OCI-M2 (cell line): ENCODE results near the gene COL9A3.

ENCODE experiments used
- DNase-seq: peaks from one replicate; lab custom pipeline; 2025; ENCODE audit not compliant: unreplicated experiment; lab: John Stamatoyannopoulos, UW

Gene COL9A3

DNA sequence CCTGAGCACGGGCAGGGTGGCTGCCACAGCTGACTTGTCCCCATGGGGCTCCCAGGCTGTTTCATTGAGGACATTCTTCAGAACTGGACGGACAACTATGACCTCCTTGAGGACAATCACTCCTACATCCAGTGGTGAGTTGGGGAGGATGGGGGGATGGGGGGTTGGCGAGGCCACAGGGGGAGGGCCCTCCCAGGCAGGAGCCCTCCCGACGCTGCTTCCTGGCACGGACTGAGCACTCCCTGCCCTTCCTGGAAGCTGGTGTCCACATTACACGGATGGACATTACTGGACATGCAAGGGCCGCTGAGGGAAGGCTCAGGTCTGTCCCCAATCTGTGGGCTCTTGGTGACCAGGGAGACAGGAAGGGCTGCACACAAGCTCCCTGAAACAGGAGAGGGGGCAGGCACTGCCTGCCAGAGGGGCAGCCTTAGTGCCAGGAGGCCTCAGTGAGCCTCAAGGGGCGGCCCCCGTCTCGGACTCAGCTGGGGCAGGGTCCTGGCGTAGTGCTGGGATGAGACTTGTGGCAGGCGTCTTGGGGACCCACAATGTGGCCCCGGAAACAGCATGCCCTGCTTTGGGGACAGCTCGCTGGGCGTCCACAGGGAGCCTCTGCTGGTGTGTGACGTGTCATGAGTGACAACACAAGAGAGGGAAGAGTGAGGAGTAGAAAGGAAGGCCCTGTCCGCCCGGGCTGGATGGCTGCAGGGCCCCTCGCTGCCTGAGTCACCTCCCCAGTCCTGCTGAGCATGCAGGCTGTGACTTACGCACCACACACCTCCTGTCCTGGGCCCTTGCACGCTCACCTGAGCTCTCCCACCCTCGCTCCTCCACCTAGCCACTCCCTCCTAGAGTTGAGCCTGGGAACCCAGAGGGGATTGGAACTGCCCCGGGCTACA, 7.1 kb upstream of the COL9A3 start:
- DNase-seq: no peak

GRCh38 chr20:62811320-62811719, 5.5 kb upstream of the COL9A3 start:
- no peak for DNase-seq

DNA sequence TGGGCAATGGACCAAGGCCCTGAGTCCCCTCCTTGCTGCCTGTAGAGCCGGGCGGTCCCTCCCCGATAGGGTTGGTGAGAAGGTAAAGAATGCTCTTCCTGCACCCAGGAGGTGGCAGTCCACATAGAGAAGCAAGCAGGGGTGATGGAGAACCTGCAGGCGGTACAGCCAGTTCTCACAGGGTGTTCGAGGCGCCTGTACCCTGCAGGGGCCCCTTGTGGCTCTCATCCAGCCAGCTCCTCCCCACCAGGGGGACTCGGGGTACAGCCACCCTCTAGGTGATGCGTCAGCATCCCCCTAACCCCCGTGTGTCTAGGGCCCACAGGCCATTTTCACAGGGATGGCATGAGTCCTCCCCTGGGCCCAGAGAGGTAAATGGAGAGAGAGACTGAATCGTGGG, 5.1 kb upstream of the COL9A3 start:
- no peak for DNase-seq

DNA sequence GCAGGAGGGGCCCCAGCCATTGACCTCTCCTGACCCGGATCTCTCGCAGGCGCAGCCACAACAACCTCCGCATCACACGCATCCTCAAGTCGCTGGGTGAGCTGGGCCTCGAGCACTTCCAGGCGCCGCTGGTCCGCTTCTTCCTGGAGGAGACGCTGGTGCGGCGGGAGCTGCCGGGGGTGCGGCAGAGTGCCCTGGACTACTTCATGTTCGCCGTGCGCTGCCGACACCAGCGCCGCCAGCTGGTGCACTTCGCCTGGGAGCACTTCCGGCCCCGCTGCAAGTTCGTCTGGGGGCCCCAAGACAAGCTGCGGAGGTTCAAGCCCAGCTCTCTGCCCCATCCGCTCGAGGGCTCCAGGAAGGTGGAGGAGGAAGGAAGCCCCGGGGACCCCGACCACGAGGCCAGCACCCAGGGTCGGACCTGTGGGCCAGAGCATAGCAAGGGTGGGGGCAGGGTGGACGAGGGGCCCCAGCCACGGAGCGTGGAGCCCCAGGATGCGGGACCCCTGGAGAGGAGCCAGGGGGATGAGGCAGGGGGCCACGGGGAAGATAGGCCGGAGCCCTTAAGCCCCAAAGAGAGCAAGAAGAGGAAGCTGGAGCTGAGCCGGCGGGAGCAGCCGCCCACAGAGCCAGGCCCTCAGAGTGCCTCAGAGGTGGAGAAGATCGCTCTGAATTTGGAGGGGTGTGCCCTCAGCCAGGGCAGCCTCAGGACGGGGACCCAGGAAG, 4.5 kb upstream of the COL9A3 start:
- no peak for DNase-seq

GRCh38 chr20:62812907-62813200, 4.0 kb upstream of the COL9A3 start:
- DNase-seq: no peak

DNA sequence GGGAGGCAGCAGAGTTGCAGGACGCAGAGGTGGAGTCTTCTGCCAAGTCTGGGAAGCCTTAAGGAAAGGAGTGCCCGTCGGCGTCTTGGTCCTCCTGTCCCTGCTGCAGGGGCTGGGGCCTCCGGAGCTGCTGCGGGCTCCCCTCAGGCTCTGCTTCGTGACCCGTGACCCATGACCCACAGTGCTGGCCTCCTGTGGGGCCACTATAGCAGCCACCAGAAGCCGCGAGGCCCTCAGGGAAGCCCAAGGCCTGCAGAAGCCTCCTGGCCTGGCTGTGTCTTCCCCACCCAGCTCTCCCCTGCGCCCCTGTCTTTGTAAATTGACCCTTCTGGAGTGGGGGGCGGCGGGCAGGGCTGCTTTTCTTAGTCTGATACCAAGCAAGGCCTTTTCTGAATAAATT, 3.3 kb upstream of the COL9A3 start:
- DNase-seq: no peak

- DNase-seq: no peak
These were observed 2.7 kb upstream of the COL9A3 start for GRCh38 chr20:62814060-62814708.

DNA sequence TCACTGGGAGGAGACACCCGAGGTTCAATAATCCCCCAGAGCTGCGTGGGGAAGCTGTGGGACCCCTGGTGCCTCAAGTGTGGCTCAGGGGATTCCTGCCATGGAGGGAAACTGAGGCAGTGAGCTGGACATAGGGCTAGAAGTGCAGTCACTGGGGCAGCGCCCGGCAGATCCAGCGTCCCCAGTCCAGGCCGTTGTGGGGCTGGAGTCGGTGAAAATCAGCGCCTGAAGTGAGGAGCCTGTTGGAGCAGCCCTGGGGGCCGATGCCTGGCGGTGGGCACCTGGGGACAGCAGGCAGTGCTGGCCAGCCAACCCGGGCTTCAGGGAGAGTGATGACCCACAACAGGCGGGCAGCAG, 2.2 kb upstream of the COL9A3 start:
- no peak for DNase-seq

GRCh38 chr20:62815066-62815991, 1.5 kb upstream of the COL9A3 start:
- no peak for DNase-seq

- no peak for DNase-seq
These were observed 593 bp upstream of the COL9A3 start for GRCh38 chr20:62816031-62816883.

DNA sequence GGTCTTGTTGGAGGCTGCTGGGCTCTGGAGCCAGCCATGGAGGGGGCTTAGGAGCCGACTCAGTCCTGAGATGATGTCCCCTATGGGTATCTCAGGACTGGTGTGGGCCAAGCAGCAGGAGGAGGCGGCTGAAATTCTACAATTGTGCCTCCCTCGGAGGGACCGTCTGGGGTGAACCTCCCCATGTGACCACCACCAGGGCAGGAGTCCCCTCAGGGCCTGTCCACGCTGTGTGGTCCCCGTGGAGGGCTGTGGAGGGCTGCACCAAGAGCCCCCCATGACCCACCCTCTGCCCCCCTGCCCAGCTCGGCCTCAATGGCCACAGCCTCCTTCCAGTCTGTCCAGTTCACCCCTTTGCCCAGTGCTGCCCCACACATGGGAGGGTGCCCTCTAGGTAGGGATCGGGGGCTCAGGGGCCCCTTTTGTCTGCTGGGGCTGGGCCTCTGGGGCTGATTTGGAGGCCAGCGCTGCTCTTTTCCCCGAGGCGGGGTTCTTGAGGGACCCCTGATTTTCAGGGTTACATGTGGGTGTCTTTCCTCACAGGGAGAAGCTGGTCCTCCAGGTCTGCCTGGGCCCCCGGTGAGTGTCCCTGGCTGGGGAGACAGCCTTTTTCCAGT, 1.2 kb downstream of the COL9A3 start:
- DNase-seq: no peak

DNA sequence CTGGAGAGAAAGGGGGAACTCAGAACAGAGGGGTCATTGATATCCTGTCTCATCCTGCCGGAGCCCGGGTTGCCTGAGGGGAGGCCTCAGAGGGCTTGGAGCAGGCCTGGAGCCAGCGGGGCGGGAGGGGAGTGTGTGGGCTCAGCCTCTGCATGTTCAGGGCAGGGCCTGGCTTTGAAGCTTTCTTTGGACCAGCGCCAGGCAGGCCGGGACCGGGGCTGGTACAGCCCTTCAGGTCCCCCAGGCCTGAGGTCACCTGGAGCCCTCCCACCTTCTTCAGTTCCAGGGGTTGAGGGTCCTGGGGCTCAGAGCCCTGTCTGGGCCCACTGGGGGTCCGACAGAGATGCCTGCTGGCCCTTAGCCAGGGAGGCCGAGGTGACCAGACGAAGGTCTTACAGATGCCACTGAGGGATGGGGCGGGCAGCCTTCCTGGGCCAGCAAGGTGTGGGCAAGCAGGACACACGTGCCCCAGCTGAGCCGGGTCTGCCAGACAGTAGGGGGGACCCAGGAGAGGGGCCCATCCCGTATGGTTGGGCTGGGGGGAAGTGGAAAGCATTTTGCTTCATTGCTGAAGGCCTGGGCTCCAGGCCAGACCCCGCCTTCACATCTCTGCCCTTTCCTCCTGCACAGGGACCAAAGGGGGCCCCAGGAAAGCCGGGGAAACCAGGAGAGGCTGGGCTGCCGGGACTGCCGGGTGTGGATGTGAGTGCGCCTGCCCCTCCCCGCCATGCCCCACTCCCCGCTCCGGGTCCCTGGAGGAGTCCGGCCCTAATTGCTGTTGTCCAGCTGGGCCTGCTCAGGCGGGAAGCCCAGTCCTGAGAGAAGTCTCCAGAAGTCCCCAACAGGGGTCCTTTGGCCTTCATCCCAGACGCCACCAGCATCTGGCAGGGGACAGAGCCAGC, 2.0 kb downstream of the COL9A3 start:
- no peak for DNase-seq

- no peak for DNase-seq
These were observed 2.8 kb downstream of the COL9A3 start for GRCh38 chr20:62819494-62820174.

DNA sequence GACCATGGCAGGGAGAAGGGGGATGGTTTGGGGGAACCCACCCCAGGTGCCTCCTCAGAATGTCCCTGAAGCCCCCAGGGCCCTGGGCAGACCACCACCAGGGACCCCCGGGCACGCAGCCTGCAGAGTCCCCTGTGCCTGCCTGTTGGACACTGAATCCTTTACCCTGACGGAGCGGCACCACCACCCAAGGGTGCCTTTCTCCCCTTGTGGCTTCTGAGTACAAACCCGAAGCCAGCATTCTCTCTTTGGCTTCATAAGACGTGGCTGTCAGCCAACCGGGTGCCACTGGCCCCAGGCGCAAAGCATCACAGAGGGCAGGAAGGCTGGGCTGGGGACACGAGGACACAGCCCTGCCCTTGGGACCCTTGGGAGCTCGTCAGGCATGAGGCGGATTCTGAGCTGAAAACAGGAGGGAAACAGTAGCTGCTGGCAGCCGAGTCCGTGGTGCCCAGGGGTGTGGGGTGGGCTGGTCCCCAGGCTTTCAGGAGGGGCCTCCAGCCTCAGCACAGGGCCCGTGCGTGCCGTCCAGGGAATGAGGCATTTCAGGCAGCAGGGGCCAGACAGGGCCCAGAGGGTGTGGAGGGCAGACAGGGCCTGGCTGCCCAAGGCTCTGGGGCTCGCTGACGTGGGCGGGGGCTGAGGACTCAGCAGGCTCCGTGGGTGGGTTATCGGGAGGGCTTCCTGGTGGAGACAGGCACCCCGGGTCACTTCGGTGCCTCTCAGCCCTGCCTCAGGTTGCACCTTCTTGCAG, 3.5 kb downstream of the COL9A3 start:
- DNase-seq: no peak

- DNase-seq: no peak
These were observed 4.3 kb downstream of the COL9A3 start for GRCh38 chr20:62820962-62821725.

- DNase-seq: no peak
These were observed 4.9 kb downstream of the COL9A3 start for GRCh38 chr20:62821726-62822210.
